HL-60/S4 treated with retinoic acid at 250 ng/mL for 4 days and 3 days (cell line): Measurements from ENCODE around the gene DRAM1.
"Not testable (repeated sequence)": the region's sequence is repeated elsewhere in the genome, so short reads cannot be mapped to it uniquely, and the experiment has no call there.

Experiments
- in situ Hi-C: fragments of 300-500 bp; cut with MboI; formaldehyde crosslinking; loops from 2 replicates; pipeline ENCODE4 v1.7.0; 2022; ENCODE audit warnings: low sequenced_read_pairs

DRAM1 gene

GRCh38 chr12:101892794-101893193 is 15.4 kb downstream of the DRAM1 start:
- in situ Hi-C loops: no loop called here

- in situ Hi-C loops: no loop called here
These were observed 24.4 kb downstream of the DRAM1 start for GRCh38 chr12:101901777-101902176.

- in situ Hi-C loops: no loop called here
These were observed 25.3 kb downstream of the DRAM1 start for GRCh38 chr12:101902641-101903040.

GRCh38 chr12:101906226-101906625 is 28.8 kb downstream of the DRAM1 start:
- in situ Hi-C loops: no loop called here

GRCh38 chr12:101908395-101908794 is 31.0 kb downstream of the DRAM1 start:
- in situ Hi-C loops: no loop called here

DNA sequence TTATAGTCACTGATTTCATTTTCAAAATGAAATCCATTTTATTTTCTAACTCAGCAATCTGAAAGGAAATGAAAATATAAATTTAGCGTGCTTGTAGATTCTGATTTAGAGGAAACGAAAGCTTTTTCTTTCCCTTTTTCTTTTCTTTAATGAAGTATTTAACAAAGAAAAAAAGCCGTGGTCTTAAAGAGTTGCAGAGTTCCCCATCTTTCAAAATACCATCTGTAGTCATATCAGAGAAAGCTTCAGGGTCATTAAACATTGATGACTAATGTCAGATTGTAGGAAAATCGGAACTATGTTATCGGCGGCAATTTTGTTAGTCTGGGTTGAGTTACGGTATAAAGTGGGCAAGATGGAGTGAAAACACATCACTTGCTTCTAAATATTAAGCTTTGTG is 32.3 kb downstream of the DRAM1 start:
- in situ Hi-C loops: no loop called here

GRCh38 chr12:101915841-101916240 is 38.5 kb downstream of the DRAM1 start:
- in situ Hi-C loops: no loop called here

GRCh38 chr12:101918805-101919204 is 41.4 kb downstream of the DRAM1 start:
- in situ Hi-C loops: not testable (repeated sequence)

DNA sequence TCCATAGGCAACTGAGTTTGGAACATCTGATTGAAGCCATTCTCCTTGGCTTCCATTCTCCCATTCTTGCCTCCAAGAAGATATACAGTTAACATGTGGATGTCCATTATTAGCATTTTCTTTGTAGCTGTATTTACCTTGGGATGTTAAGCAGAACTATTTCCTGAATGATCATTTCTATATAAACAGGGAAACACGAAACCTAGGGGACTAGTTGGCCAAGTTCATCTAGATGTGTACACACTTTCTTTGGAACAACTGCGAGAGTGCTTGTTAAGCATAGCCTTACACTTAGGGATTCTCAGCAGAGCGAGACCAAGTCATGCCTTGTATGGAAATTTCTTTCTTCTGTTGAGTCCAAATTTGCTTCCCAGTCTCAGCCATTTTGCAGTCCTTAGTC is 42.1 kb downstream of the DRAM1 start:
- in situ Hi-C loops: no loop called here

DNA sequence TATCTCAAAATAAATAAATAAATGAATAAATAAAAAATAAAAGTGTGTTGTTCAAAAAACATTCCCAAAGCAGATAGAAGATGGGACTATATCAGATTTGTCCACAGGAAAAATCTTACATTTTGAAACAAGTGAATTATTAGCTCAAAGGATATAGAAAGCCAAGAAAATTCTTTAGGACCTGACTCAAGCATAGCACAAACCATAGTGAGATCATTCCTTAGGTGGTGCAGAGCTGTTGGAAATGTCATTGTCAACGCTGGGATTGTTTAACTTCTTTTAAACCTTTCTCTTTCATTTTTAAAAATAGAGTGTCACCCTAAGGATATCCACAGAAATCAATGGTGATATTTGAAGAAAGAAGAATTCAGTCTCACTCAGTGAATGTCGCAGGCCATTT is 43.5 kb downstream of the DRAM1 start:
- in situ Hi-C loops: no loop called here

GRCh38 chr12:101923045-101923718 is 45.8 kb downstream of the DRAM1 start:
- in situ Hi-C loops: no loop called here

GRCh38 chr12:101924618-101925017 is 47.2 kb downstream of the DRAM1 start:
- in situ Hi-C loops: loop anchor here (25.0 kb wide), 2 partner anchors 563 to 788 kb away; partner anchors contain the start of gene IGF1

DNA sequence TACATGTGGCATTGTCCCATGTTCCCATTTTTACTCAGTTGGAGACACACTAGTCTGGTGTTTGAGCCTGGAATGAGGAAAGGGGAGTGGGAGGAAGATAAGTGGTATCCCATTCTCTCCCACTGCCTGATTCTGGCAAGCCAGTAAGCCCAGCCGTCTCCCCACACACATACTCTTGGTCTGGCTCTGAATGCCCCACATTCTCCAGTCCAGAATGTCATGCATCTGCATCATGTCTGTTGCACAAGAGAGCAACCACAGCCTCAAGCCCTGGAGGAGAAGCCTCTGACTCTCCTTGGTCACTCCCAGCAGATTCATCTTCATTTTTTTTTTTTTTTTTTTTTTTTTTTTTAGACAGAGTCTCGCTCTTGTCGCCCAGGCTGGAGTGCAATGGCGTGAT is 48.0 kb downstream of the DRAM1 start:
- in situ Hi-C loops: loop anchor here (25.0 kb wide), 2 partner anchors 562 to 787 kb away; partner anchors contain the start of gene IGF1

DNA sequence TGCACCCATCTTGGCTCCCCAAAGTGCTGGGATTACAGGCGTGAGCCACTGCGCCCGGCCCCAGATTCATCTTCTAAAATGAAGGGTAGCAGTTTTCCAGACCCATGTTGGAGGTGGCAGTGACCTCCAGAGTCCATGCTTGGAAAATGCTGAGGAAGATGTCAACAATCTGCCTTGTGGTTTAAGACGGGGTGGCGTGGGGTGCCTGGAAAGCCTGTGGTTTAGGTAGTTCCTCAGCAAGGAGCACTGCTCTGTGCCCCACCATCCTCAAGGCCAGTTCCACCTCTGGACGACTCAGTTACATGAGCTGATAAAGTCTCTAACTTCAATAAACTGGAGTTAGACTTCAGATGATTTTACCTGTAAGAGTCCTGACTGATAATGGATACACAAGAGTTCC is 48.6 kb downstream of the DRAM1 start:
- in situ Hi-C loops: loop anchor here (25.0 kb wide), 2 partner anchors 561 to 786 kb away; partner anchors contain the start of gene IGF1

GRCh38 chr12:101927036-101927435 is 49.7 kb downstream of the DRAM1 start:
- in situ Hi-C loops: loop anchor here (25.0 kb wide), 2 partner anchors 560 to 785 kb away; partner anchors contain the start of gene IGF1

DNA sequence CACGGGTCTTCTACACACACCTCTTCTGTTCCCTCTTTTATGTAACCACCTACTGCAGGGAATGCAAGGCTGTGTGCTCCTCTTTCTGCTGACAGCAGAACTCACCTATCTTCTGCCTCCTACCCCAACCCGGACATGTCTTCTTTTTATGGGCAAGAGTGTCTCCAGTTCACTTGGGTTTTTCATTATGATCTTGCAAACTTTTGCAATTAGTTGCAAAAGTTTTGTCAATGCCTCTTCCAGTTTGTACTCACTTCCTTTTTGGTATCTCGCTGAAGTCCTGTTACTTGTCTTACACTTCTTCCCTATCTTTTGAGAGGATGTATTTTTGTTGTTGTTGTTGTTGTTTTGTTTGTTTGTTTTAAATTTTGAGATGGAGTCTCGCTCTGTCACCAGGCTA is 50.6 kb downstream of the DRAM1 start:
- in situ Hi-C loops: loop anchor here (25.0 kb wide), 2 partner anchors 559 to 784 kb away; partner anchors contain the start of gene IGF1

DNA sequence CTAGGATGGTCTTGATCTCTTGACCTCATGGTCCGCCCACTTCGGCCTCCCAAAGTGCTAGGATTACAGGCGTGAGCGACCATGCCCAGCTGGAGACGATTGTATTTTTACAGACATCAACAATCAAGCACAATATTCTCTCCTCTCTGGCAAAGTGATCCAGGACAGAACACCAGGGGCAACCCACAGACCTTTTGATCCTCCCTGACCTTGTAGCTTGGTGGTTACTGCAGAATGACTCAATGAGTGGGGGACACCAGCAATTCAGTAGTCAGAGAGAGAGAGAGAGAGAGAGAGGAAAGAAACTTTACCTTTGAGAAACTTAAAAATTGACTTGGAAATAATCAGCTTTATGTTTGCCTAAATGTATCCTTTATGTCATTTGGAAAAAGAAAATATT is 51.2 kb downstream of the DRAM1 start:
- in situ Hi-C loops: loop anchor here (25.0 kb wide), 2 partner anchors 559 to 784 kb away; partner anchors contain the start of gene IGF1

DNA sequence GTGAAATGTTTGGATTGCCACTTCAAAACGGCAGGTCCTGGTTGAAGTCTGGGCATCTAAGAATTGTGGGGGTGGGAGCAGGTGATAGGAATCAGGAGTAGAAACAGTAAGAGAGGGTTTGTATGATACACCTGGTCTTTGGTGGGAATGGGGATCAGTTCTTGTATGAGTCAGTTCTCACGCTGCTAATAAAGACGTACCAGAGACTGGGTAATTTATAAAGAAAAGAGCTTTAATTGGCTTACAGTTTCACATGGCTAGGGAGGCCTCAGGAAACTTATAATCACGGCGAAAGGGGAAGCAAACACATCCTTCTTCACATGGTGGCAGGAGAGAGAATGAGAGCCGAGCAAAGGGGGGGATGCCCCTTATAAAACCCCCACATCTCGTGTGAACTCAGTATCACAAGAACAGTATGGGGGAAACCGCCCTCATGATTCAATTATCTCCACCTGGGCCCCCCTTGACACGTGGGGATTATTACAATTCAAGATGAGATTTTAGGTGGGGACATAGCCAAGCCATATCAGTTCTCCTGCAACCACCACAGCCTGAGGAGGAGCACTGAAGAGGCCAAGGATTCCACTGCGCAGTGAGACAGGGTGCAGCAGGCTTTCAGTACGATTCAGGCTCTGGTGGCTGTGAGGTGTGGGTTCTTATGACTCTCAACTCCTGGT is 52.1 kb downstream of the DRAM1 start:
- in situ Hi-C loops: loop anchor here (25.0 kb wide), 2 partner anchors 558 to 783 kb away; partner anchors contain the start of gene IGF1

- in situ Hi-C loops: loop anchor here (25.0 kb wide), 2 partner anchors 556 to 781 kb away; partner anchors contain the start of gene IGF1
These were observed 54.3 kb downstream of the DRAM1 start for GRCh38 chr12:101931498-101932326.

GRCh38 chr12:101933866-101934514 is 56.6 kb downstream of the DRAM1 start:
- in situ Hi-C loops: loop anchor here (25.0 kb wide), 2 partner anchors 553 to 778 kb away; partner anchors contain the start of gene IGF1
